IPS DF 4.7 (cell line): ENCODE results near the gene NOXA1.

Experiments
- DNase-seq: peaks from one replicate; pipeline ENCODE4 v3.0.0-alpha.2; 2013; ENCODE audit warnings: low spot score; ENCODE audit errors: extremely low read depth

The NOXA1 gene

DNA sequence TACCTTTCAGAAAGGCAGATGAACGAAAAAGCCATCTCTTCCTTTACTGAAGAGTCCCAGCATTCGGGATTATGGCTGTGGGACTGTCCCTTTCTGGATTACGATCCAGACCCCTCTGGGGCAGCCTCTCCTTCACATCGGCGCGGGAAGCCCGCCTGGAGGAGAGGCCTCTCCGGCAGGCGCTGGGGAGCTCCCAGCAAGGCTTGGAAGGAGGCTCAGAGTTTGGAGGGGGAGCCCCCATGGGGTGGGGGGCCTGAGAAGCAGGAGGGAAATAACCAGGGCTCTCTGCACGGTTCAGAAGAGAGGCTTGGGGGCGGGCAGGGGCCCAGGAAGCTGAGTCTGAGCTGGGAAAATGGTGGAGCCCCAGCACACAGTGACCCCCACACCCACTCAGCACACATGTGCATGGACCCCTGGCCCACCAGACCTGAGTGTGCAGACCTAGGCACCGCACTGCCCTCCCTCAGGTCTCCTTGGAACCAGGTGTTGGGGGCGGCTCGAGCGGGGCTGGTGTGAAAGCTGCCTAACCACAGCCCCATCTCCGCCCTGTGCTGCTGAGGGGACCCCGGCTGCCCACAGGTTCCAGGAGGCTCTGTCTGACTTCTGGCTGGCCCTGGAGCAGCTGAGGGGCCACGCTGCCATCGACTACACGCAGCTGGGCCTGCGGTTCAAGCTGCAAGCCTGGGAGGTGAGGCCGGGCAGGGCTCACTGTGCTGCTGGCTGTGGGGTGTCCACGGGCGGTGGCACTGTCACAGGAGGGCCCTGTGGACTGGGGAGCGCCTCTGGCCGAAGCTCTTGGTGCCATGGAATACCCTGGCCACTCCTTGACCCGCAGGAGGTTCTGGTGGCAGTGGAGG is 4.5 kb downstream of the NOXA1 start:
- DNase-seq, result no peak

DNA sequence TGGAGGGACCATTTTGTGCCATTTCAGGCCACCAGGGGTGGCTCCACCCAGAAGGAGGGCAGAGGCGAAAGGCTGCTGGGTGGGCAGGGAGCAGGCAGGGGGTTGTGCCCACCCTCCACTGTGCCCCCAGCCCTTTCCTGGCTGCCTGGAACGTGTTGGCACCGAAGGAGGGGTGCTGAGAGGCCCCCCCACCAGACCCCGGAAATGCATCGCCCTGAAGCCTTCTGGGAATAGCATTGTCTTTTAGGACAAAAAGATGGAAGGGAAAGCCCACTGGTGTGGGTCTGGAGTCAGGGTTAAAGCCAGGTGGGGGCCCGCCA is 5.1 kb downstream of the NOXA1 start:
- no peak for DNase-seq

- DNase-seq, result no peak
These were observed 5.8 kb downstream of the NOXA1 start for GRCh38 chr9:137428841-137429545.

GRCh38 chr9:137429546-137429890 is 6.3 kb downstream of the NOXA1 start:
- DNase-seq, result no peak

- no peak for DNase-seq
These were observed 7.0 kb downstream of the NOXA1 start for GRCh38 chr9:137429974-137430722.

DNA sequence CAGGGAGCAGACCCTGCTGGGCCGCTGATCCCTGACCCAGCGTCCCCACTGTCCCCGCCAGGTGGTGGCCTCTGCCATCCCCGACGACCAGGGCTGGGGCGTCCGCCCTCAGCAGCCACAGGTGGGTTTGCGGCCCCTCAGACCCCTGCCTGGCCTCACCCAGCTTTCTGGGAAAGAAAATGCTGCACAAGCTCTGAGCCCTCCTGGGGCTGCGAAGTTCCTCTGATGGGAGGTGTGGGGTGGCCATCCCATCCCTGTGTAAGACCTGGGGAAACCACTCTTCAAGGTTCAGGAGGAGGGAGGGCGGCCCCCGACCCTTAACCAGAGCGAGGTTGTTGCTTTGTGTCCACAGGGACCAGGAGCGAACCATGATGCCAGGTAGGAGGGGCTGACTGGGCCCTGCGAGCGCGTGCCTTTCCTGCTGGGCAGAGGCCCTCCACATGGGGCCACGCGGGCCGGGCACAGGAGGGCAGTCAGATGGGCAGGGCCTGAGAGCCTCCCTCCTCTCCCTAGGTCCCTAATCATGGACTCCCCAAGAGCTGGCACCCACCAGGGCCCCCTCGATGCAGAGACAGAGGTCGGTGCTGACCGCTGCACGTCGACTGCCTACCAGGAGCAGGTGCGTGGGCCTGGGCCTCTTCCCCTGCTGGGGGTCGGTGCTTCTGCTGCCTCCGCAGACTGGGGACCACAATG is 7.7 kb downstream of the NOXA1 start:
- no peak for DNase-seq

DNA sequence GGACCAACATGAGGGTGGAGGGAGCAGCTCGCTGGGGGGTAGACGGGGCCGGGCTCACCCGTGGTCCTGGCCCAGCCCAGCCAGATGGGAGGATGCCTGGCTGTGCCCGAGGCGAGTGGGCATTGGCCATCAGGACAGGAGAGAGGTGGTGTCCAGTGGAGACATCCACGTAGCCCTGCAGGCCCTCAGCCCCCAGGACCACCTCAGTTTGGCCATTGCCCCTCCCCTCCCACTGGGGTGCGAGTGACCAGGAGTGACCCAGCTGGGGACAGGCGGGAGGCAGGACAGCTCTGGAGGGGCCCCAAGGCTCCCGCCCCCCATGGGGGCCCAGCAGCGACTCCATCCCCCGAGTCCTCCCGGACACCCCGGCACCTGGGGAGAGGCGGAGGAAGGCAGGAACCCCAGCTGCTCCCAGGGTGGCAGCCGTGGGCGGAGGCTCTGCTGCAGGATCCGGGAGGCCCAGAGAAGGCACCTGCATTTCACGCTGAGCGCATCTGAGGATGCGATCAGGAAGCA is 8.3 kb downstream of the NOXA1 start:
- no peak for DNase-seq

DNA sequence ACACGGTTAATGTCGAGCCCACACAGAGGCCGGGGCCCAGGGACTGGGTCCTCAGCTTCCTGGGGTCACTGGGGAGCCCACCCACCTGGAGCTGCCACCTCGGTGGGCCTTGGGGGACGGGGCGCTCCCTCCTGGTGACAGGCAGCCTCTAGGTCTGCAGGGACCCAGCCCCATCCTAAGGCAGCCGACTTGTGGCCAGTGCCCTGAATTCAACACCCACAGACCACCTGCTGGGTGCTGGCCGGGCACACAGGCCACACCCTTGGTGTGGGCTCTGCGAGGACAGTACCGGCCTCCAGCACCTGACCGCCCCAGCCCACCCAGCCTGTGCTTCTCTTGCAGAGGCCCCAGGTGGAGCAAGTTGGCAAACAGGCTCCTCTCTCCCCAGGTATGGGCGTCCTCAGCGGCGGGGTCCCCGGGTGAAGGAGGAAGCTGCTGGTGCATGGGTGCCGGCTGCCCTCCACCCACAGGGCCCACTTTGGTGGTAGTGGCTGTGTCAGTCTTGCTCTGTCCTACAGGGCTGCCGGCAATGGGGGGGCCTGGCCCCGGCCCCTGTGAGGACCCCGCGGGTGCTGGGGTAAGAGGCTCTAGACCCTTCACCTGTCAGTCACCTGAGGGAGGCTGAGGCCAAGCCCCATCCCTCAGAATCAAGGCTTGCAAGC is 9.6 kb downstream of the NOXA1 start:
- DNase-seq, result no peak

DNA sequence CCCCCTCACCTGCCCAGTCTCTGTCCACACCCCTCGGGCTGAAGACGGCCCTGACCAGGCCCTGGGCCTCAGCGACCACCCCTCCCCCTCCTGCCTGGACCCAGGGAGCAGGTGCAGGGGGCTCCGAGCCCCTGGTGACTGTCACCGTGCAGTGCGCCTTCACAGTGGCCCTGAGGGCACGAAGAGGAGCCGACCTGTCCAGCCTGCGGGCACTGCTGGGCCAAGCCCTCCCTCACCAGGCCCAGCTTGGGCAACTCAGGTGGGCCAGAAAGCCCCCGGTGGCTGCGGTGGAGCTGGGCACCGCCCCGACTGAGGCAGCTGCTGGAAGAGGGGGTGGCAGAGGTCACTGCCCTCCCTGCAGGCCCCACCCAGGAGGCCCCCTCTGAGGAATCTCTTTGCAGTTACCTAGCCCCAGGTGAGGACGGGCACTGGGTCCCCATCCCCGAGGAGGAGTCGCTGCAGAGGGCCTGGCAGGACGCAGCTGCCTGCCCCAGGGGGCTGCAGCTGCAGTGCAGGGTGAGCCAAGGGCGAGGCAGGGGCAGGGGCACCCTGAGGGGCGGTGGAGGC is 10.2 kb downstream of the NOXA1 start:
- DNase-seq, result no peak

DNA sequence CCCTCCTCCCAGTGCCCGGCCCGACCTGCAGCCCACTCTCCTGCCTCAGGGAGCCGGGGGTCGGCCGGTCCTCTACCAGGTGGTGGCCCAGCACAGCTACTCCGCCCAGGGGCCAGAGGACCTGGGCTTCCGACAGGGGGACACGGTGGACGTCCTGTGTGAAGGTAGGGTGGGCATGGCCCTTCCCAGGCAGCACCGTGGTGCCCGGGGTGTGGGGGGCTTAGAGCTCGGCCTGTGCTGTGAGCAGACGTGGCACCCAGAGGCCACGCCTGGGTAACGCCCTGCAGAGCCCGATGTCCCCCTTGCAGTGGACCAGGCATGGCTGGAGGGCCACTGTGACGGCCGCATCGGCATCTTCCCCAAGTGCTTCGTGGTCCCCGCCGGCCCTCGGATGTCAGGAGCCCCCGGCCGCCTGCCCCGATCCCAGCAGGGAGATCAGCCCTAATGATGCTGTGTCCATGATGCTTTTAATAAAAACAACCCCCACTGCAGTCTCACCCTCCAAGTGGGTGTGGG is 10.8 kb downstream of the NOXA1 start:
- DNase-seq, result no peak

- DNase-seq, result no peak
These were observed 11.5 kb downstream of the NOXA1 start for GRCh38 chr9:137434498-137435380.

DNA sequence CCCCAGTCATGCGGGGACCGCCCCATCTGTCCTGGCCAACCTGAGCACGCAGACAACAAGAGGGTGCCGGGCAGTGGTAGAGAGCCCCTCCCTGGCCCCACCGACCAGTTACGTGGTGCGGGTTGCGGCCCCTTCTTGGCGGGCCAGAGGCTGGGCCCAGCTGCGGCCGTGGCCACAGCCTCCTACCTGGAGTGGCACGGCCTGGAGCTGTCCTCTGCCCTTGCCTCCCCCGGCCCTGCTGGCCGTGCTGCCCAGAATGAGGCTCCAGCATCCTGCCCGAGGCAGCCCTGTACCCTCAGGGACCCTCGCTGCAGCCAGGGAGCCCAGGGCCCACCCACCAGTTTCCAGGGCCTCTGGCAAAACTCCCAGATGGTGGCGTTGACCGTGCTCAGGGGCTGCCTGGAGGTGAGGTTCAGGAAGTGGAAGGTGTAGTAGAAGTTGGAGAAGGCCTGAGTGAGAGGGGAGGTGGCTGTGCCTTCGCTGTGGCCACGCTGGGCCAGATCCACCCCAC is 12.2 kb downstream of the NOXA1 start:
- no peak for DNase-seq

DNA sequence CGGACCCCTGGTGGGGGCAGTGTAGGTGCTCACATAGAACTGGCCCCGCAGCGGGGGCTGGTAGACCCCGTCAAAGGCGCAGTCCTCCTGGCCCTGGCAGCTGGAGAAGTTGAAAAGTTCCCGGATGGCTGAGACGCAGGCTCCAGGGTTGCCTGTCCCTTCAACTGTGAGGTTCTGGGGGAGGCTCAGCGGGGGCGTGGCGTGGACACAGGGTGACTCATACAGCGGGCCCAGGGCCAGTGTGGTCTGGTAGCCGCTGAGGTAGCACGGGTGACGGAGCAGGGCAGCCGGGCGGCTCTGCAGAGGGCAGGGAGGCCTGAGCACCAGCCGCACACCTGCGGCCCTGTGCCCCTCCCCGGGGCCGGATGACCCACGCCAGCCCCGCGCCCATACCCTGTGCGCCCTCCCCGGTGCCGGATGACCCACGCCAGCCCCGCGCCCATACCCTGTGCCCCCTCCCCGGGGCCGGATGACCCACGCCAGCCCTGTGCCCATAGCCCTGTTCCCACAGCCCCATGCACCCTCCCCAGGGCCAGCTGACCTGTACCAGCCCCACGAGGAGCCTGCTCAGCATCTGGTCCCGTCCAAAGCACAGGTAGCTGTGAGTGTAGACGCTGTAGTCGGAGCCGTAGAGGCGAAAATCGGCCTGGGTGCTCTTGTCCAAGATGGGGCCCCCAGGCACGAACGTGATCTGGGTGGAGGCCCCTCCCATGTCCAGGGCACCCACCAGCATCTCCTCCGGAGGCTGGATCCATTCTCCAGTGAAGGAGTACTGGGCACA is 13.0 kb downstream of the NOXA1 start:
- no peak for DNase-seq

GRCh38 chr9:137436761-137437600 is 13.8 kb downstream of the NOXA1 start:
- no peak for DNase-seq

GRCh38 chr9:137437691-137438590 is 14.7 kb downstream of the NOXA1 start:
- DNase-seq, result no peak

DNA sequence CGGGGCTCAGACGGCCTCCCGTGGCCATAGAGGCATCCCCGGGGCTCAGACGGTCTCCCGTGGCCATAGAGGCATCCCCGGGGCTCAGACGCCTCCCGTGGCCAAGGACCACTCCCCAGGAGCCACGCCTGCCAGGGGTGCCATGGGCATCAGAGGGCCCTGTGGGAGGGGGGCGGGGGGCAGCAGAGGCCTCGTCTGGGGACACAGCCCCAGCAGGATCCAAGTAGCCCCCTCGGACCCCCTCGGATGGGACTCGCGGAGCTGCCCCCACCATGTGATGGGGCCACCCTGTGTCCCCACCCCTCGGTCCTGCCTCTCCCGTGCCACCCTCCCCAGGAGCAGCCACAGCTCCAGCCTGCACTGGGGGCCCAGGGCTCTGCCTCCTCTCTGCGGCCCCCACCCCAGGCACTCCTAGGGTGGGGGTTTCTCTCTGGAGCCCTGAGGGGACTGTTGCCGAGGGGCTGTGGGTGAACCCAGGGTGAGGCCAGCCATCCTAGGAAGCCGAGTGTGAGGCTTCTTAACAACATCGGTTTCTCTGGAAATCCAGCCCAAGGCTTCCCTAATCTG is 15.5 kb downstream of the NOXA1 start:
- no peak for DNase-seq
